Left lung (tissue), 10 donors: ENCODE data around the gene PRDM10. TPM values are rescaled to one million over a fixed set of nuclear protein-coding genes. Genes with fewer than 3 reads are reported as not detected.
"Not testable (repeated sequence)": the region's sequence is repeated elsewhere in the genome, so short reads cannot be mapped to it uniquely, and the experiment has no call there.

ENCODE experiments used
- ATAC-seq: fragments of 200-7000 bp; cut with Tn5 transposase; one replicate; pipeline ENCODE4 v1.9.1; 2020; ENCODE audit warnings: moderate library complexity
- DNase-seq, 4 donors: peaks; one replicate each; pipeline ENCODE4 v3.0.0-alpha.2; 2013 to 2020
- H3K27ac ChIP-seq, 2 donors: fragments of 200-600 bp; sonication (generic) in 1 of 2; one replicate each; pipeline versions ENCODE4 v1.5.0 to v1.8.0; 2020 to 2021
- H3K27me3 ChIP-seq, 2 donors: fragments of 200-600 bp; sonication (generic) in 1 of 2; one replicate each; pipeline versions ENCODE4 v1.5.0 to v1.8.0; 2020 to 2021
- H3K36me3 ChIP-seq, 2 donors: fragments of 200-600 bp; sonication (generic) in 1 of 2; one replicate each; pipeline versions ENCODE4 v1.5.0 to v1.8.0; 2020 to 2021
- H3K4me1 ChIP-seq, 2 donors: fragments of 200-600 bp; one replicate each; pipeline ENCODE4 v1.8.0; 2021
- H3K4me3 ChIP-seq, 2 donors: fragments of 200-600 bp; sonication (generic) in 1 of 2; one replicate each; pipeline versions ENCODE4 v1.5.0 to v1.8.0; 2020 to 2021; ENCODE audit warnings: mild to moderate bottlenecking in 1 of 2
- H3K9me3 ChIP-seq, 2 donors: fragments of 200-600 bp; sonication (generic) in 1 of 2; one replicate each; pipeline versions ENCODE4 v1.5.0 to v1.8.0; 2020 to 2021
- CTCF ChIP-seq, 2 donors: fragments of 200-600 bp; sonication (generic) in 1 of 2; IDR thresholded peaks; one replicate each; pipeline versions ENCODE4 v1.5.0 to v1.8.0; 2021; ENCODE audit warnings: antibody characterized with exemption in 2 of 2
- intact Hi-C, 2 donors: fragments of 100-400 bp; cut with DNase I; formaldehyde crosslinking; loops; one replicate each; pipeline versions ENCODE4 v1.11.2 to v1.14.2; 2022
- polyA plus RNA-seq, 6 donors: library from polyadenylated mRNA; unstranded; fragments of 120-200 nt; gene quantifications; one replicate each; pipeline ENCODE4 v1.2.1, GENCODE V29; 2013; ENCODE audit not compliant: insufficient read length in 6 of 6
- total RNA-seq, 2 donors: library from RNA; stranded (reverse); fragmentation: NEBNext Ultra II Directional; extraction: Animal tissue kit (Norgen Biotek cat#: 25700); gene quantifications; one replicate each; pipeline ENCODE4 v1.2.1, GENCODE V29; 2021
- donor health status: DM: no; HTN: yes; CAD: no.
- donor health status: DM: no; HTN: no; CAD: no.

The PRDM10 gene
- total and polyA plus RNA-seq, 8 donors = 8.0 to 15.9 (median 10.6) TPM

- H3K9me3 ChIP-seq = no peaks in the 10 kb centered on the region
- intact Hi-C loops = no loop called here
- H3K27me3 ChIP-seq = no peaks in the 10 kb centered on the region
- ATAC-seq (no peak), DNase-seq (no peak)
- no peaks in the 10 kb centered on the region for H3K36me3 ChIP-seq
- no peak overlapping the region for H3K4me3 ChIP-seq
- no peak for TF ChIP-seq CTCF (IDR thresholded peaks at IDR 0.05)
- H3K4me1 ChIP-seq = peaks cover 0 to 29% of the 10 kb centered on the region in 2 donors
- peak overlapping the region in 1 of 2 donors; percentile 8 for H3K27ac ChIP-seq
Measured at GRCh38 chr11:129974237-129974636, 28.4 kb downstream of the PRDM10 start.

DNA sequence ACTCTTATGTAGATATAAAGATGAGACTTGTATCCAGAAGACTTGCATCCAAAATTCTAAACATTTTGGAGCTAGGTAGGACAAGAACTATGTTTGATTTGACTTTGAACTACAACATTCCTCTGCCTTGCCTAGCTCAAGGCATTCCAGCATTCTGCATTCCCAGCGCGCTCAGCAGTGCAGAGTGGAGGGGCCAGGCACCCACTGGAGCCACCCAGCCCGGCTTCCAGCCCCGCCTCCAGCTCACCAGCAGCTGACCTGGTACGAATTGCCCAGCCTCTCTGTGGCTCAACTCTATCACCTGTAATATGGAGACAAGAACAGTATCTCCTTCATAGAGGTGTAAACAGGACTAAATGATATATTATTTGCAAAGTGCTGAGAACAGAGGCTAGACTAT is 28.8 kb downstream of the PRDM10 start:
- no peak overlapping the region for H3K4me3 ChIP-seq
- intact Hi-C loops = no loop called here
- no peaks in the 10 kb centered on the region for H3K9me3 ChIP-seq
- DNase-seq (peak in 3 of 4 donors; percentile 31 to 79 (median 50)), ATAC-seq (peak; percentile 97)
- no peaks in the 10 kb centered on the region for H3K27me3 ChIP-seq
- H3K36me3 ChIP-seq = no peaks in the 10 kb centered on the region
- peak overlapping the region in 1 of 2 donors; percentile 8 for H3K27ac ChIP-seq
- no peak for TF ChIP-seq CTCF (IDR thresholded peaks at IDR 0.05)
- peaks cover 0 to 34% of the 10 kb centered on the region in 2 donors for H3K4me1 ChIP-seq

DNA sequence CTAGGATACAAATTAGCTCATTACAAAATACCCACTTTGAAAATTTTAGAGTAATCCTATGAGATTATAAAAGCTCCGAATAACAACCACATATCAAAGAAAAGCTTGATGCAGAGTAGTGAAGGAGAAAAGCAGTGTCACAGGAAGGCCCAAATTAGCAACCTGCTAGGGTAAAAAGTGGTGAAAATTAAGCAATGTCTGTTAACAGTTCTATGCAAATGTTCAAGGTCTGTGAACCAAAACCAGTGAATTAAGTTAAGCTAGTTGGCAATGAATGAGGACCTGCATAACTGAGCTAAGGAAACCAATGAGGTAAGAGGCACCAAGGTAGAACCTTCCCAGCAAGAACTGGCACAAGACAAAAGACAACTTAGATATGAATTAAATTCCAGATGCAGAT is 29.6 kb downstream of the PRDM10 start:
- DNase-seq = no peak
- intact Hi-C loops = no loop called here

DNA sequence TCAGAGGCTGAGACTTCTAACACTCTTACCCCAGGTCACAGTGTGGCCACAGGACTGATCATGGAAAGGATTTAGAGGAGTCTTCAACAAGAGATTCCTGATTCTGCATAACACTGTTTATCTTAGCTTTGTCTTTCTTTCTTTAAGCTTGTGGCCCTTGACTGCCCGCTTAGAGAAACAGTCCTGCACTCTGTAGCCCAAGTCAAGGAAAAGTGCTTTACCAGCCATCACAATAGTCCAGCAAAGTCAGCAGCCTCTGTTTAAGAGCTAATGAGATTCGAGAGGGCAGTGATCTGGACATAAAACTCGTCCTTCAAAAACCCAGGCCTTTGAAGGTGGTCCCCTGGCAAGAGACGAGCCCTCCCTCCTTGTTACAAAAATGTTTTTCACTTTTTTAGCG is 30.0 kb downstream of the PRDM10 start:
- ATAC-seq (no peak), DNase-seq (no peak)
- TF ChIP-seq CTCF (IDR thresholded peaks at IDR 0.05) = no peak
- Histone ChIP-seq H3K9me3 (no peaks in the 10 kb centered on the region), H3K4me1 (peaks cover 0 to 40% of the 10 kb centered on the region in 2 donors), H3K27me3 (no peaks in the 10 kb centered on the region), H3K4me3 (no peak overlapping the region), H3K36me3 (no peaks in the 10 kb centered on the region), H3K27ac (no peak overlapping the region)
- intact Hi-C loops = no loop called here

More for the DNA sequence above, 29.6 kb downstream of the PRDM10 start:
- H3K27me3 ChIP-seq = no peaks in the 10 kb centered on the region
- no peaks in the 10 kb centered on the region for H3K36me3 ChIP-seq
- H3K4me1 ChIP-seq = peaks cover 0 to 40% of the 10 kb centered on the region in 2 donors
- no peak for ATAC-seq
- no peaks in the 10 kb centered on the region for H3K9me3 ChIP-seq
- TF ChIP-seq CTCF (IDR thresholded peaks at IDR 0.05) = no peak
- no peak overlapping the region for H3K27ac ChIP-seq
- H3K4me3 ChIP-seq = no peak overlapping the region

- H3K27me3 ChIP-seq, intact Hi-C loops, H3K9me3 ChIP-seq, H3K4me3 ChIP-seq, H3K27ac ChIP-seq, H3K36me3 ChIP-seq, ATAC-seq, DNase-seq: not testable (repeated sequence)
- peaks cover 0 to 40% of the 10 kb centered on the region in 2 donors for H3K4me1 ChIP-seq
Measured at GRCh38 chr11:129971856-129972255, 30.8 kb downstream of the PRDM10 start.

GRCh38 chr11:129969920-129970319 is 32.7 kb downstream of the PRDM10 start:
- Histone ChIP-seq H3K9me3 (no peaks in the 10 kb centered on the region), H3K4me3 (no peak overlapping the region), H3K4me1 (peaks cover 0 to 40% of the 10 kb centered on the region in 2 donors), H3K27ac (no peak overlapping the region), H3K36me3 (no peaks in the 10 kb centered on the region), H3K27me3 (no peaks in the 10 kb centered on the region)
- intact Hi-C loops = no loop called here
- no peak for DNase-seq
- TF ChIP-seq CTCF (IDR thresholded peaks at IDR 0.05) = no peak
- no peak for ATAC-seq
